NCI-H1436 (cell line): ENCODE data around the gene DIP2A.
"Not testable (repeated sequence)": the region's sequence is repeated elsewhere in the genome, so short reads cannot be mapped to it uniquely, and the experiment has no call there.

Source experiments
- DNase-seq: peaks from one replicate; lab custom pipeline; 2025; lab: John Stamatoyannopoulos, UW

DIP2A gene

GRCh38 chr21:46557469-46557868, 98.8 kb downstream of the DIP2A start:
- no peak for DNase-seq

DNA sequence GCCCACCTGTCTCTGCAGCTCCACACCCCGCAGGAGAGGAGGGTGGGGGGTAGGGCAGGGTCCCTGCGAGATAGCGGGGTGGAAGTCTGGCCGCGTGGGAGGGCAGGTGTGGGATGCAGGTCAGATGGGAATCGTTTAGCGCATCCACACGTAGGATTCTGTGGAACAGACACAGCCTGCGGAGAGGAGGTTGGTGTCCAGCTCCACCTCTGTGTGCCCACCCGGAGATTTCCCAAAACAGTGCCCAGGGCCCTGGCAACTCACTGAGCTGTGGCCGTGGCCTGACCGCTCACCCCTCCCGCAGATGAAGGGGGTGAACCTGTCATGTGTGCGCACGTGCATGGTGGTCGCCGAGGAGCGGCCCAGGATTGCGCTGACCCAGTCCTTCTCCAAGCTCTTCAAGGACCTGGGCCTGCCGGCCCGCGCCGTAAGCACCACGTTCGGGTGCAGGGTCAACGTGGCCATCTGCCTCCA, 99.3 kb downstream of the DIP2A start:
- no peak for DNase-seq

DNA sequence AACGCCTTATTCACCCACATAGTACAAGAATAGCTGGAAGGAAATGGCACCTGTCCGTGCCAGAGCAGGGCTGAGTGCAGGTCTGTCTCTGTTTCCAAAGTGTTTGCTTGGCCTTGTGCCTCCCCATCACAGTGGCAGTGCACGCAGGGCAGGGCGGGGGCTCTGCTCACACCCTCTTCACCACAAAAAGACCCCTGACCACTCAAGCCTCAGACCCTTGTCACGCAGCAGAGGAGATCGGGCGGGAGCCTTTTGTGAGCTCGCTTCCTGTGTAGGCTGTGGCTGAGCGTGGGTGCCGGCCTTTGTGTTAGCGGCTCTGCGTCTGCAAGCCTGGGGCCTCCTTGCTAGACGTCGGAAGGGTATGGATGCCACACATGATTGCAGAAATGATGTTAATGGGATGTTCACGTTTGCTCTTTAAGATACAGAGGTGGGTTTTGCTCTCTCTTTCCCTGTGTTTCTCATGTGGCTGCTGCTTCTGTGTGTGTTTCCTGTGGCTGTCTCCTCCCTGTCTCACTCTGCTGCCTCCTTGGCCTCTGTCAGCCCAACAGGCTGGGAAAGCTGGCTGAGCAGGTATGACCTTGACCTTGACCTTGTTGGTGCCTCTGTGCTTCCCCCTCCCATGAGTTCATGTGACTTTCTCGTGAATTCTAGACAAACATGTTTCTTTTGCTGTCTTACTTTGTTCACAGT, 100.7 kb downstream of the DIP2A start:
- DNase-seq = no peak

DNA sequence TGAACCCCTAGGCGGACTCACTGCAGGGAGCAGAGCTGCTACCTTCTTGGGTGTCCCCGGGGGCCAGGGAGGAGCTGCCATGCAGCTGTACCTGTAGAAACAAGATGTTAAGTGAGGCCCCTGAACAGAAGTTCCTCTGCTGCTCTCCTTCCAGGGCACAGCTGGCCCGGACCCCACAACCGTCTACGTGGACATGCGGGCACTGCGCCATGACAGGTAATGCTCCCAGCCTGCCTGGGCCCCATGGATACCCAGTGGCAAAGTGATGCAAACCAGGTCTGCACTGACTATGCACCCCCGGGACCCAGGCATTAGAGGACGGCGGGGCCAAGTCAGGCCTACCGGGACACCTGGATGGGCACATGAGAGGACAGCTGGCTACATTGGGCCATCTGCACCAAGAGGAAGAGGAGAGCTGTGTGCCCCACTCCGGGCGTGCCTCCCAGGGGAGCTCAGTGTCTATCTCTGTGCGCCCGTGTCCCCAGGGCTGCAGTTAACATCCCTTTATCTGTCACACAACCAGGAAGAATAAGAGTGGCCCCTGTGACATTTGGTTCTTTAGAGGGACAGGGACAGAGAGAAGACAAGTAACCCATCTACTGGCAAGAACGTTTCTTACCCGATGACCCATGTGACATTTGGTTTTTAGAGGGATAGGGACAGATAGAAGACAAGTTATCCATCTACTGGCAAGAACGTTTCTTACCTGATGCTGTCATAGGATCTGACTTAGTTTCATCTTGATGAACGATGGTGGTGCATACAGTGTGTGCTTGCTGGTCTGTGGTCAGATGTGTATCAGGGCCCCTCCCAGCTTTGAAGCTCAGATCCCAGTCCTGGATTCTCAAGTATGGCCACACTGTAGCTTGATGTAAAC, 102.1 kb downstream of the DIP2A start:
- no peak for DNase-seq

DNA sequence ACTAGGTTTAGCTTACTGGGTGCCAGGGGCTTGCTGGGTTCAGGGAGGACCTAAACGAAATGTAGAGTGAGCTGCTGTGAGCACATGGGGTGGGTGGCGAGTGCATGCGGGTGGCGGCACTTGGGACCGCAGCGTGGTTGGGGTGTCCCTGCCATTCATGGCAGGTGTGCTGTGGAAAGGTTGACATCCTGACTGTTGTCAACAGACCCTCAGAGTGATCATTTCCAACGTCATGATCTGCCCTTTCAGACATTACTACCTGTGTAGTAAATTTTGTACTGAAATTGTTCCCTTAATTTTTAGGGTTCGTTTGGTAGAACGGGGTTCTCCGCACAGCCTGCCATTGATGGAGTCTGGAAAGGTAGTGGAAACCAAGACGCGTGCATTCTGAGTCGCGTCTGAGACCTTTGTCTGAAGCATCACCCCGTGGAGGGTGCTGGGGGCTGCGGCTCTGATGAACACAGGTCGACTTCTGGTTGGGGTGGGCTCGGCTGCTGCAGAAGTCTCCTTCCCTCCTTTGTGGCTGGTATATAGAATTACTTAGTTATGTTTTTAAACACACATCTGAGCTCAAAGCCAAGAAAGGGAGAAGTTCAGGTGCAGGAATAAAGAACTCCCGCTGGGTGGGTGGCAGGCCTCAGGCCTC, 102.9 kb downstream of the DIP2A start:
- DNase-seq = no peak

- no peak for DNase-seq
Measured at GRCh38 chr21:46562472-46562871, 103.8 kb downstream of the DIP2A start.

DNA sequence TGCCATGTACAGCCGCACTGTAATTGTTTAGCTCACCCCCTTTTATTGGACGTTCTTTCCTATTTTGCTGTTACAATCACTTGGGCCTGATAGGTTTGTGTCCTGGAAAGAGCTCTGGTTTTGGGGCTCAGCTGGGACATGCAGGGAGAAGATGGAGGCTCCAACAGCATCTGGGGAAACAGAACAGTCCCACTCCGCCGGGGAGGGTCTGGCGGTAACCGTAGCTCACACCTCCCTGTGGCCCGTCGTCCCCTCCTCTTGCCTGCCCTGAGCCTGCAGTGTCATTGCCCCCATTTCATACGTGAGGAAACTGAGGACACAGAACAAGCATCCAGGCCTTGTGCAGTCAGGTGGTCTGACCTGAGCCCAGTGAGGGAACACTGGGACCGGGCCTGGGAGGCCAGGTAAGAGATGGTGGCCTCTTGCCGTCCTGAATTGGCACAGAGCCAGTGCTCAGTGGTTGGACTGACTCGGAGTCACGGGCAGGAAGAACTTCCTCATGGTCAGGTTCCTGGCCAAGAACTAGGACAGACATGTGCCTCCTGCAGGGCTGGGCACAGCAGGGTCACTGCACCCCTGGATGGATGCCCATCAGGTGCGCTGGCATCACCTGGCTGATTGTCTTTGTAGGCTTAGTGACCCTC, 104.4 kb downstream of the DIP2A start:
- DNase-seq = no peak

- DNase-seq = peak; percentile 35
Measured at GRCh38 chr21:46564391-46564790, 105.7 kb downstream of the DIP2A start.

DNA sequence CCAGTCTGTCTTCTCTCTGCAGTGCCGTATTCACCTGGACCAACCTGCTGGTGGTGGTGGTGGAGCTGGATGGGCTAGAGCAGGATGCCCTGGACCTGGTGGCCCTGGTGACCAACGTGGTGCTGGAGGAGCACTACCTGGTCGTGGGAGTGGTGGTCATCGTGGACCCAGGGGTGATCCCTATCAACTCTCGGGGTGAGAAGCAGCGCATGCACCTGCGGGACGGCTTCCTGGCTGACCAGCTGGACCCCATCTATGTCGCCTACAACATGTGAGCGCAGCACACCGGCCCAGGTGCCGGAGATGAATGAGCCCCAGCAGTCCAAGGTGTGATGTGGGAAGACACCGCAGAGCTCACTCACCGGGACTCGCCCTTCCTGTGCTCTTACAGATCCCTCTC, 108.7 kb downstream of the DIP2A start:
- no peak for DNase-seq

DNA sequence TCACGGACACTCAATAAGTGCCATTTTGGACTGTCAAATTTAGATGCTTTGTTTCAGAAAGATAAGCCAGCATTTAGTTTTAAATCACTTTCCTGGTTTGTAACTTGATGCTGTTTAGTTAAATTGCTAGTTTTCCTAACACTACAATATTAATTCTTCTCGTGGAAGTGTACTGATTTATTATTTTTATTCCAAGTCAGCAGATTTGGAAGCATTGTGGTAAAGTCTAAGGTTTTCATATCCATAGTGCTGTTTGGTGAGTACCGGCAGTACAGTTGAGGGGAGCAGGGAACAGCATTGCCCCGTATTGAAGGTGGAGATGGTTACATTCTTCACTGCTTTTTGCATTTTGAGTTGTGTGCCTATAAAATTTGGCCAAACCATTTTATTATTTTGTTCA, 109.9 kb downstream of the DIP2A start:
- no peak for DNase-seq

DNA sequence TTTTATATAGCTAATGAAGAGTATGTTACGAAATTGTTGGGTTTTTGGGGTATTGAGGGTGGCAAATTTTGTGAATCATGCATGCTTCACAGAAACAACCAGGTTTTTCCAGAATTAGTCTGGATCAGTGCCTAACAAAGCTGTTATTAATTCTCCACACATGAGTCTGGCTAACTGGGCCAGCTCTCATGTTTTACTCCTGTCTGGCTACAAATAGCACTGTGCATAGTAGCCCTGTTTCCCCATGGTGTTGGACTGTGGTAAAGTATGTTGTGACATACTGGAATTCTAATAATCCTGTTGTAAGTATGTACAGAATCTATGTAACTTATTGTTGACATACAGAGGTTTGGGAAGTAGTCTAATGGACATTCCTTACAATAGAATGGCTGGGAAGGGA, 110.4 kb downstream of the DIP2A start:
- DNase-seq = no peak

GRCh38 chr21:46570119-46570518, 111.4 kb downstream of the DIP2A start:
- DNase-seq = no peak

GRCh38 chr21:46570631-46571030, 111.9 kb downstream of the DIP2A start:
- no peak for DNase-seq

GRCh38 chr21:46572850-46573249, 114.2 kb downstream of the DIP2A start:
- DNase-seq = no peak

DNA sequence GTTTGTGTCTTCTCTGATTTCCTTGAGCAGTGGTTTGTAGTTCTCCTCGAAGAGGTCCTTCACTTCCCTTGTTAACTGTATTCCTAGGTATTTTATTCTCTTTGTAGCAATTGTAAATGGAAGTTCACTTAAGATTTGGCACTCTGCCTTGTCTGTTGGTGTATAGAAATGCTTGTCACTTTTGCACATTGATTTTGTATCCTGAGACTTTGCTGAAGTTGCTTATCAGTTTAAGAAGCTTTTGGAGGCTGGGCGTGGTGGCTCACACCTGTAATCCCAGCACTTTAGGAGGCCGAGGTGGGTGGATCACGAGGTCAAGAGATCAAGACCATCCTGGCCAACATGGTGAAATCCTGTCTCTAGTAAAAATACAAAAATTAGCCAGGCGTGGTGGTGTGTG, 119.1 kb downstream of the DIP2A start:
- not testable (repeated sequence) for DNase-seq

DNA sequence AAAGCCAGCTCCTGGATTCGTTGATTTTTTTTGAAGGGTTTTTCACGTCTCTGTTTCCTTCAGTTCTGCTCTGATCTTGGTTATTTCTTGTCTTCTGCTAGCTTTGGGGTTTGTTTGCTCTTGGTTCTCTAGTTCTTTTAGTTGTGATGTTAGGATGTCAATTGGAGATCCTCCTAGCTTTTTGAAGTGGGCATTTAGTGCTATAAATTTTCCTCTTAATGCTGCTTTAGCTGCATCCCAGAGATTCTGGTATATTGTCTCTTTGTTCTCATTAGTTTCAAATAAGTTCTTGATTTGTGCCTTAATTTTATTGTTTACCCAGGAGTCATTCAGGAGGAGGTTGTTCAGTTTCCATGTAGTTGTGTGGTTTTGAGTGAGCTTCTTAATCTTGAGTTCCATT, 120.7 kb downstream of the DIP2A start:
- not testable (repeated sequence) for DNase-seq

GRCh38 chr21:46581780-46582307, 123.2 kb downstream of the DIP2A start:
- no peak for DNase-seq

DNA sequence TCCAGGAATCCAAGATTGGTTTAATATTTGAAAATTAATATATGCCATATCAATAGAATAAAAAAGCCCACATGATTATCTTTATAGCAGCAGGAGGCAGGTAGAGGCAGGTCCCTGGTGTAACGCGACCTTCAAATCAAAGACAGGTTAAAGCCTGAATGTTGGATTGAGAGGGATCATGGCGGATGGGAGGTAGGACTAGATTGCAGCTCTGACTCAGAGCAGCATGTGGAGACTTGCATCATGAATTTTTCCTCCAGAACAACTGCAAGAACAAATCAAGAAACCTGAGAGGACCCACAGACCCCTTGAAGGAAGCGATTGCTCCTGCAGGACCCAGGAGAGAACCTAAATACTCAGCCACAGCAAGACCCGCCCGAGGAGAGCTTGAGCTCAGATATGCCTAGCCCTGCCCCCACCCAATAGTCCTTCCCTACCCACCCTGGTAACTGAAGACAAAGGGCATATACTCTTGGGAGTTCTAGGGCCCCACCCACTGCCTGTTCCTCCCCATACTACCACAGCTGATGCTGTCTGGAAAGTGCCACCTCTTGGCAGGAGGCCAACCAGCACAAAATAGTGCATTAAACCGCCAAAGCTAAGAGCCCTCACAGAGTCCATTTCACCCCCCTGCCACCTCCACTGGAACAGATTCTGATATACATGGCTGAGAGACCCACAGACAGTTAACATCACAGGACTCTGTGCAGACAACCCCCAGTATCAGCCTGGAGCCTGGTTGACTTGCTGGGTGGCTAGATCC, 126.7 kb downstream of the DIP2A start:
- peak; percentile 77 for DNase-seq

GRCh38 chr21:46594276-46594675, 135.6 kb downstream of the DIP2A start:
- no peak for DNase-seq

- no peak for DNase-seq
Measured at GRCh38 chr21:46596201-46596600, 137.5 kb downstream of the DIP2A start.

- no peak for DNase-seq
Measured at GRCh38 chr21:46597031-46597430, 138.3 kb downstream of the DIP2A start.
